ENCODE measurements around the gene TMEM144. TPM values are rescaled to one million over a fixed set of nuclear protein-coding genes. Genes with fewer than 3 reads are reported as not detected.

TMEM144 gene
- total and polyA plus RNA-seq, 4 donors: 0.56 to 2.8 (median 1.6) TPM

GRCh38 chr4:158176108-158176507 is 34.2 kb upstream of the TMEM144 start:
- Histone ChIP-seq H3K4me3 (ENCODE audit: low read depth in 1 of 3, low read length in 3 of 3) (no peak overlapping the region), H3K27me3 (ENCODE audit: control insufficient read depth in 4 of 4, insufficient read depth in 4 of 4, low read length in 3 of 4) (no peaks in the 10 kb centered on the region), H3K9me3 (ENCODE audit: control insufficient read depth in 4 of 4, low read length in 3 of 4) (no peaks in the 10 kb centered on the region), H3K36me3 (ENCODE audit: control insufficient read depth in 4 of 4, insufficient read depth in 3 of 4, low read depth in 1 of 4, low read length in 3 of 4) (no peaks in the 10 kb centered on the region), H3K27ac (ENCODE audit: low read depth in 1 of 2, low read length in 2 of 2) (no peak overlapping the region), H3K4me1 (ENCODE audit: control insufficient read depth in 4 of 4, insufficient read depth in 4 of 4, low read length in 3 of 4) (peaks cover 0 to 9% (median 5%) of the 10 kb centered on the region in 4 donors), H3K9ac (ENCODE audit: low read depth in 1 of 2, low read length in 2 of 2) (no peak overlapping the region)
- TF ChIP-seq NR2F2 (IDR thresholded peaks at IDR 0.05) (no peak), JUND (IDR thresholded peaks at IDR 0.05) (no peak), SP1 (IDR thresholded peaks at IDR 0.05) (no peak), YY1 (IDR thresholded peaks at IDR 0.05) (no peak), ATF3 (IDR thresholded peaks at IDR 0.05) (no peak), HNF4G (IDR thresholded peaks at IDR 0.05) (no peak), RXRA (IDR thresholded peaks at IDR 0.05) (no peak), FOXA2 (IDR thresholded peaks at IDR 0.05) (no peak), RAD21 (IDR thresholded peaks at IDR 0.05) (no peak), EGR1 (IDR thresholded peaks at IDR 0.05; ENCODE audit: low read depth in 2 of 2) (no peak), CTCF (IDR thresholded peaks at IDR 0.05; ENCODE audit: low read depth, low read length, missing input control) (no peak), HNF4A (conservative IDR thresholded peaks at IDR 0.05) (no peak), ZBTB33 (IDR thresholded peaks at IDR 0.05) (no peak), FOXA1 (IDR thresholded peaks at IDR 0.05) (no peak)
- WGBS: 71% methylated on average over 2 of the region's 2 CpGs
- no peak for DNase-seq (ENCODE audit: low spot score)

GRCh38 chr4:158176776-158177175 is 33.5 kb upstream of the TMEM144 start:
- Histone ChIP-seq H3K36me3 (ENCODE audit: control insufficient read depth in 4 of 4, insufficient read depth in 3 of 4, low read depth in 1 of 4, low read length in 3 of 4) (no peaks in the 10 kb centered on the region), H3K9me3 (ENCODE audit: control insufficient read depth in 4 of 4, low read length in 3 of 4) (no peaks in the 10 kb centered on the region), H3K4me1 (ENCODE audit: control insufficient read depth in 4 of 4, insufficient read depth in 4 of 4, low read length in 3 of 4) (peaks cover 0 to 9% (median 5%) of the 10 kb centered on the region in 4 donors), H3K27ac (ENCODE audit: low read depth in 1 of 2, low read length in 2 of 2) (no peak overlapping the region), H3K4me3 (ENCODE audit: low read depth in 1 of 3, low read length in 3 of 3) (no peak overlapping the region), H3K27me3 (ENCODE audit: control insufficient read depth in 4 of 4, insufficient read depth in 4 of 4, low read length in 3 of 4) (no peaks in the 10 kb centered on the region), H3K9ac (ENCODE audit: low read depth in 1 of 2, low read length in 2 of 2) (no peak overlapping the region)
- no peak for DNase-seq (ENCODE audit: low spot score)
- TF ChIP-seq ZBTB33 (IDR thresholded peaks at IDR 0.05): no peak
- TF ChIP-seq JUND (IDR thresholded peaks at IDR 0.05): no peak

All from liver (tissue), 9 donors.